ENCODE results near the gene ANKLE2. TPM values are rescaled to one million over a fixed set of nuclear protein-coding genes. Genes with fewer than 3 reads are reported as not detected.

The ANKLE2 gene
- total RNA-seq, 1 donor from 2014 or later: 96.2 TPM

GRCh38 chr12:132675757-132676432, 85.7 kb downstream of the ANKLE2 start:
- Mint-ChIP-seq H3K27me3 (ENCODE audit: unreplicated experiment) (peaks cover 9% of the 10 kb centered on the region), H3K4me1 (ENCODE audit: unreplicated experiment) (peaks cover 13% of the 10 kb centered on the region), H3K9me3 (ENCODE audit: unreplicated experiment) (no peaks in the 10 kb centered on the region), H3K36me3 (ENCODE audit: low read depth, unreplicated experiment) (peaks cover 54% of the 10 kb centered on the region), H3K27ac (ENCODE audit: unreplicated experiment) (no peak overlapping the region), H3K4me3 (ENCODE audit: unreplicated experiment) (peak overlapping the region; percentile 80)
- TF ChIP-seq, protein P1, sequence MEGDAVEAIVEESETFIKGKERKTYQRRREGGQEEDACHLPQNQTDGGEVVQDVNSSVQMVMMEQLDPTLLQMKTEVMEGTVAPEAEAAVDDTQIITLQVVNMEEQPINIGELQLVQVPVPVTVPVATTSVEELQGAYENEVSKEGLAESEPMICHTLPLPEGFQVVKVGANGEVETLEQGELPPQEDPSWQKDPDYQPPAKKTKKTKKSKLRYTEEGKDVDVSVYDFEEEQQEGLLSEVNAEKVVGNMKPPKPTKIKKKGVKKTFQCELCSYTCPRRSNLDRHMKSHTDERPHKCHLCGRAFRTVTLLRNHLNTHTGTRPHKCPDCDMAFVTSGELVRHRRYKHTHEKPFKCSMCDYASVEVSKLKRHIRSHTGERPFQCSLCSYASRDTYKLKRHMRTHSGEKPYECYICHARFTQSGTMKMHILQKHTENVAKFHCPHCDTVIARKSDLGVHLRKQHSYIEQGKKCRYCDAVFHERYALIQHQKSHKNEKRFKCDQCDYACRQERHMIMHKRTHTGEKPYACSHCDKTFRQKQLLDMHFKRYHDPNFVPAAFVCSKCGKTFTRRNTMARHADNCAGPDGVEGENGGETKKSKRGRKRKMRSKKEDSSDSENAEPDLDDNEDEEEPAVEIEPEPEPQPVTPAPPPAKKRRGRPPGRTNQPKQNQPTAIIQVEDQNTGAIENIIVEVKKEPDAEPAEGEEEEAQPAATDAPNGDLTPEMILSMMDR (IDR thresholded peaks at IDR 0.05; ENCODE audit: unreplicated experiment): no peak
- no peak for DNase-seq (ENCODE audit: low spot score)

Other genes with a start within 250 kb of the ANKLE2 start
- not detected for gene LRCOL1, start 151.2 kb downstream of the ANKLE2 start, total RNA-seq (ENCODE audit: unreplicated experiment)
- not detected for gene P2RX2, start 143.1 kb downstream of the ANKLE2 start, total RNA-seq (ENCODE audit: unreplicated experiment)
- gene POLE, start 74.5 kb downstream of the ANKLE2 start, total RNA-seq (ENCODE audit: unreplicated experiment): 137 TPM
- 18.6 TPM for gene PXMP2, start 74.2 kb downstream of the ANKLE2 start, total RNA-seq (ENCODE audit: unreplicated experiment)
- gene PGAM5, start 51.0 kb downstream of the ANKLE2 start, total RNA-seq (ENCODE audit: unreplicated experiment): 43.9 TPM
- 44.3 TPM for gene GOLGA3, start 67.0 kb upstream of the ANKLE2 start, total RNA-seq (ENCODE audit: unreplicated experiment)
- 74.1 TPM for gene CHFR, start 125.8 kb upstream of the ANKLE2 start, total RNA-seq (ENCODE audit: unreplicated experiment)
- 8.3 TPM for gene ZNF605, start 194.5 kb upstream of the ANKLE2 start, total RNA-seq (ENCODE audit: unreplicated experiment)
- 13.5 TPM for gene ZNF26, start 224.5 kb upstream of the ANKLE2 start, total RNA-seq (ENCODE audit: unreplicated experiment)